Body of pancreas (tissue), 4 donors: ENCODE results near the gene GRIFIN. TPM values are rescaled to one million over a fixed set of nuclear protein-coding genes. Genes with fewer than 3 reads are reported as not detected.
A peak's percentile ranks its signal among the peaks of the same experiment; 100 is the strongest.

Source experiments
- ATAC-seq: fragments of 150-250 bp; one replicate; pipeline ENCODE4 v1.9.1; 2016
- DNase-seq, 4 donors: peaks; one replicate each; pipeline ENCODE4 v3.0.0-alpha.2; 2019
- H3K27ac ChIP-seq, 4 donors: fragments of 200-600 bp; sonication (generic); 1 replicate in 3 of 4; 2 replicates in 1 of 4; pipeline versions ENCODE4 v1.5.1 to v1.6.1; 2016 to 2019; ENCODE audit warnings: mild to moderate bottlenecking in 1 of 4, mixed read lengths in 1 of 4, moderate library complexity in 1 of 4
- H3K27me3 ChIP-seq, 2 donors: fragments of 200-600 bp; sonication (generic); one replicate each; pipeline ENCODE4 v1.6.0; 2016; ENCODE audit warnings: mild to moderate bottlenecking in 1 of 2
- H3K36me3 ChIP-seq, 2 donors: fragments of 200-600 bp; sonication (generic); replicated peaks in 1 of 2; 2 replicates each; pipeline ENCODE4 v1.5.1; 2016; ENCODE audit warnings: low read depth in 2 of 2; ENCODE audit not compliant: insufficient read depth in 1 of 2
- H3K4me1 ChIP-seq: fragments of 200-600 bp; sonication (generic); one replicate; pipeline ENCODE4 v1.6.0; 2016
- H3K4me3 ChIP-seq, 2 donors: fragments of 200-600 bp; sonication (generic); 1 replicate in 1 of 2; 2 replicates in 1 of 2; pipeline ENCODE4 v1.5.1; 2016 to 2019
- H3K9me3 ChIP-seq, 3 donors: fragments of 200-600 bp; sonication (generic); 1 replicate in 2 of 3; 2 replicates in 1 of 3; pipeline ENCODE4 v1.5.1; 2016
- POLR2A ChIP-seq, 3 donors: fragments of 450-650 bp; IDR thresholded peaks; one replicate each; pipeline ENCODE4 v1.6.1; 2016; ENCODE audit warnings: antibody characterized with exemption in 3 of 3, mild to moderate bottlenecking in 2 of 3
- WGBS, 2 donors: methylation state at CpG; one replicate each; pipeline ENCODE4 v1.1.5; 2017; 5-methylcytosine and 5-hydroxymethylcytosine counted together
- intact Hi-C: fragments of 100-400 bp; cut with DNase I; formaldehyde crosslinking; loops from one replicate; pipeline ENCODE4 v1.15.1; 2023
- total RNA-seq, 2 donors: library from RNA; depleted of rRNA; stranded (reverse); fragments of >200 nt; gene quantifications; one replicate each; pipeline ENCODE4 v1.1.0, GENCODE V29; 2016
- TF ChIP-seq, protein P1 (sequence below), 7 experiments: fragments of 450-650 bp in 4 of 7; fragments of 200-600 bp in 3 of 7; sonication (generic) in 3 of 7; IDR thresholded peaks; one replicate each; pipeline ENCODE4 v1.5.1; 2016 to 2019; ENCODE audit warnings: antibody characterized with exemption in 7 of 7

The GRIFIN gene
- total RNA-seq, 2 donors from 2014 or later = not detected

DNA sequence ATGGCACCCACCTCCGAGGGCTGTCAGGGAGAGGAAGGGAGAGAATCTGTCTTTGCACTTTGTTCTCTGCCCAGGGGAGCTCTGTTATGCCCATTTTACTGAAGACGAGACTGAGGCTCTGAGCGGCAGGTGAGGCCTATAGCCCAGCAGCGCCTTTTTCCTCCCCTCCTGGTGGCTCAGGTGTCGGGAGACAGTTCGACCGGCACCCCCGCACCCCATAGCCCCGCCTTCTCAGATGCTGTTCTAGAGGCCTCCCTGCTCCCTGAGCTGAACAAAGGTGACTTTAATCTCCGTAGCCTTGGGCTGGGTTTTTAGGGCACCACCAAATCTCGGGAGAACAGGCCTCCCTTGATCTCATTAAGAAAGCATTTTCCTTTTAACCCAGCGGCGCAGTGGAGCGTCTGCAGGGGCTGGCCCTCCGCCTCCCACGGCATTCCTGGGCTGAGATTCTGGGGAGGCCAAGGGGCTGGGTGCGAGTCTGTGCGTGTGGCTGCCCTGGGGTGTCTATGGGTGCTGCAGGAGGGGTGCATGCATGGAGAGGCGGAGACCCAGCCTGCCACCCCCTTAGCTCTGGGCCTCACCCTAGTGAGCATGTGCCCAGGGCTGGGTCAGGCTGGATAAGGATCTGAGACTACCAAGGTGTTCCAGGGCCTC is 46.7 kb upstream of the GRIFIN start:
- no peaks in the 10 kb centered on the region for H3K27me3 ChIP-seq
- WGBS, 2 donors = 7% methylated on average over 12 to 19 of the region's 19 CpGs
- ATAC-seq (no peak), DNase-seq (peak in 3 of 4 donors; percentile 50 to 65 (median 52))
- peaks cover 84% of the 10 kb centered on the region for H3K4me1 ChIP-seq
- peak overlapping the region; percentile 89 to 98 (median 93) for H3K27ac ChIP-seq
- TF ChIP-seq, protein P1, sequence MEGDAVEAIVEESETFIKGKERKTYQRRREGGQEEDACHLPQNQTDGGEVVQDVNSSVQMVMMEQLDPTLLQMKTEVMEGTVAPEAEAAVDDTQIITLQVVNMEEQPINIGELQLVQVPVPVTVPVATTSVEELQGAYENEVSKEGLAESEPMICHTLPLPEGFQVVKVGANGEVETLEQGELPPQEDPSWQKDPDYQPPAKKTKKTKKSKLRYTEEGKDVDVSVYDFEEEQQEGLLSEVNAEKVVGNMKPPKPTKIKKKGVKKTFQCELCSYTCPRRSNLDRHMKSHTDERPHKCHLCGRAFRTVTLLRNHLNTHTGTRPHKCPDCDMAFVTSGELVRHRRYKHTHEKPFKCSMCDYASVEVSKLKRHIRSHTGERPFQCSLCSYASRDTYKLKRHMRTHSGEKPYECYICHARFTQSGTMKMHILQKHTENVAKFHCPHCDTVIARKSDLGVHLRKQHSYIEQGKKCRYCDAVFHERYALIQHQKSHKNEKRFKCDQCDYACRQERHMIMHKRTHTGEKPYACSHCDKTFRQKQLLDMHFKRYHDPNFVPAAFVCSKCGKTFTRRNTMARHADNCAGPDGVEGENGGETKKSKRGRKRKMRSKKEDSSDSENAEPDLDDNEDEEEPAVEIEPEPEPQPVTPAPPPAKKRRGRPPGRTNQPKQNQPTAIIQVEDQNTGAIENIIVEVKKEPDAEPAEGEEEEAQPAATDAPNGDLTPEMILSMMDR (IDR thresholded peaks at IDR 0.05) = peak in 1 of 7 experiments; percentile 7
- peak in 2 of 3 donors; percentile 17 to 23 for TF ChIP-seq POLR2A (IDR thresholded peaks at IDR 0.05)
- intact Hi-C loops = no loop called here
- H3K9me3 ChIP-seq = no peaks in the 10 kb centered on the region
- H3K4me3 ChIP-seq = peak overlapping the region in 1 of 2 donors; percentile 9
- H3K36me3 ChIP-seq = no peaks in the 10 kb centered on the region

DNA sequence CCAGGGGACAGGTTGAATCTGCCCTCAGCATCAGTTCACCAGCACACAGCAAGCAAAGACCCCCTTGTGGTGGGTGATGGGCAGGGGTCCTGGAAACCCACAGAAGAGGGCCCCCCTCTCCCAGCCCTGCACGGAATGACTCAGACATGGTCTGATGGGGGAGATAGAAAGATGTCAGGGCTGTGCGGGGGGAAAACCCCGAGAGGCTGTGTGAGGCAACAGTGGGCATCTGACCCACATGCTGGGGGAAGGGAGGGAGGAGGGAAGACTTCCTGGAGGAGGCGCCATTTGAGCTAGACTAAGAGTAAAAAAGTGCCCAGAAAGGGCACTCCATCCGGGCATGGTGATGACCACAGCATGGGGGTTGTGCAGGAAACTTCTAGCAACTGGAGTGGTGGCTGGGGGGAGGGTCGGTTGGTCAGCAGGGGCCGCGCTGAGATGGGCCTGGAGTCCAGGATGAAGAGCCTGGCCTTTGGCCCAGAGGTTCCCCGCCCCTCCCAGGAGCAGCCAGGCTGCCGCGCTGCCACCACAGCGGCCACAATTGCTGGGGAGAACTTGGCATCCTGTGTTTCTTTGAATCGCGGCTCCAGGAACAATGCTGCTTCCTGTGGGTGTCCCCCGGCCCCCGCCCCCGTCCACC is 45.9 kb upstream of the GRIFIN start:
- TF ChIP-seq POLR2A (IDR thresholded peaks at IDR 0.05) = peak in 1 of 3 donors; percentile 15
- TF ChIP-seq, protein P1 (IDR thresholded peaks at IDR 0.05) = no peak
- WGBS, 2 donors = 9 to 15% methylated on average over 9 to 17 of the region's 17 CpGs
- Histone ChIP-seq H3K4me3 (peak overlapping the region in 1 of 2 donors; percentile 68), H3K36me3 (no peaks in the 10 kb centered on the region), H3K27me3 (no peaks in the 10 kb centered on the region), H3K9me3 (no peaks in the 10 kb centered on the region), H3K27ac (peak overlapping the region; percentile 89 to 98 (median 93)), H3K4me1 (peaks cover 76% of the 10 kb centered on the region)
- intact Hi-C loops = no loop called here
- ATAC-seq = no peak
- DNase-seq = peak in 3 of 4 donors; percentile 48 to 64 (median 57)

DNA sequence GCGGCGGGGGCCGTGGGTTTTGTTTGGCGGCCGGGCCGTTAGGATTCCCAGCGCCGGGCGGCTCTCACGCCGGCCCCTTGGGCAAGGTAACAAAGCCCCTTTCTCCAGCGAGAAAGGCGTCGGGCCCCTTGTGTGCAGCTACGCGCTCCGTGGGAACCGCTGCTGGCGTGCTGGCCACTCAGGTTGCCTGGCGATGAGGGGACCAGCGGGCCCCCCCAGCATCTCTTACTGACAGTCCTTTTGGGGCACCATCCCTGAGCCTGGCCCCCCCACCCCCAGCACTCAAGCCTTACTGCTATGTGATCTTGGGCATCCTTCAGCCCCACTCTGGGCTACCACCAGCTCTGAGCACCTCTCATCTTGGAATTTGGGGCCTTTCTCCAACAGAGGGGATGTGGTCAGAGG is 45.1 kb upstream of the GRIFIN start:
- ATAC-seq = no peak
- WGBS, 2 donors = 6% methylated on average over 21 of the region's 21 CpGs; no CpG with 5 or more reads in 1 of the 2 donors
- peak in 1 of 4 donors; percentile 25 for DNase-seq
- no peaks in the 10 kb centered on the region for H3K36me3 ChIP-seq
- H3K4me3 ChIP-seq = peak overlapping the region; percentile 44 to 68
- no peak for TF ChIP-seq POLR2A (IDR thresholded peaks at IDR 0.05)
- TF ChIP-seq, protein P1 (IDR thresholded peaks at IDR 0.05) = no peak
- intact Hi-C loops = no loop called here
- H3K27me3 ChIP-seq = no peaks in the 10 kb centered on the region
- H3K9me3 ChIP-seq = no peaks in the 10 kb centered on the region
- peaks cover 69% of the 10 kb centered on the region for H3K4me1 ChIP-seq
- H3K27ac ChIP-seq = peak overlapping the region; percentile 89 to 98 (median 93)

DNA sequence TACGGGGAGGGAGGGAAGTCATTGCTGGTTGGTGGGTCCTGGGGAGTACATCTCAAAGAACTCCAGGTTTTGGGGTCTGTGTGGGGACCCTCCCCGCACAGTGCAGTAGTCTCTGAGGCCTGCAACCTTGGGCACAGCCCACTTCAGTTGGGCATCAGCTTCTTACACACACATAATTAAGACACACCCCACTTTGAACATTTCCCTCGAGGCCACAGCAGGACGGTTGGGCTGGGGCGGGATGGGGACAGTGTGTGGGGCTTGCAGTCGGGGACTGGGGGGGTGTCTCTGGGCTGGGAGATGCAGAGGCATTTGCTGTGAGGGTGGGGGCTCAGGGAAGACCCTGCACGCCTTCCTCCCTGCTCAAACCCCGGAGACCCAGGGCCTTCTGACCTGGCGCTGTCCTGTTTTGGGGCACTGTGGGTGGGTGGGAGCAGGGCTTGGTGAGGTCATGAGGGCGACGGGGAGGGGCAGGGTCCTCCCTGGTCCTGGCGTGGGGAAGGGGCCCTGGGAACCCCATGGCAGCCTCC is 44.6 kb upstream of the GRIFIN start:
- H3K27me3 ChIP-seq = no peaks in the 10 kb centered on the region
- intact Hi-C loops = no loop called here

More for the DNA sequence above, 44.6 kb upstream of the GRIFIN start:
- peaks cover 63% of the 10 kb centered on the region for H3K4me1 ChIP-seq
- peak overlapping the region; percentile 89 to 98 (median 93) for H3K27ac ChIP-seq
- TF ChIP-seq, protein P1 (IDR thresholded peaks at IDR 0.05) = no peak
- TF ChIP-seq POLR2A (IDR thresholded peaks at IDR 0.05) = no peak
- ATAC-seq = no peak
- peak in 1 of 4 donors; percentile 33 for DNase-seq
- WGBS, 2 donors = 0 to 8% methylated on average over 4 to 12 of the region's 12 CpGs
- H3K4me3 ChIP-seq = peak overlapping the region; percentile 44 to 68
- no peaks in the 10 kb centered on the region for H3K9me3 ChIP-seq
- H3K36me3 ChIP-seq = no peaks in the 10 kb centered on the region
